ENCODE data around the gene RGS8.
"Not testable (repeated sequence)": the region's sequence is repeated elsewhere in the genome, so short reads cannot be mapped to it uniquely, and the experiment has no call there.

The RGS8 gene

GRCh38 chr1:182713492-182713891 is 29.1 kb upstream of the RGS8 start:
- peak overlapping the region; percentile 71 for H3K27ac Mint-ChIP-seq
- no peaks in the 10 kb centered on the region for H3K9me3 Mint-ChIP-seq (ENCODE audit: low read depth)
- no peaks in the 10 kb centered on the region for H3K36me3 Mint-ChIP-seq
- no peaks in the 10 kb centered on the region for H3K27me3 Mint-ChIP-seq
- peaks cover 55% of the 10 kb centered on the region for H3K4me1 Mint-ChIP-seq (ENCODE audit: low read depth)
- peak overlapping the region; percentile 21 for H3K4me3 Mint-ChIP-seq

DNA sequence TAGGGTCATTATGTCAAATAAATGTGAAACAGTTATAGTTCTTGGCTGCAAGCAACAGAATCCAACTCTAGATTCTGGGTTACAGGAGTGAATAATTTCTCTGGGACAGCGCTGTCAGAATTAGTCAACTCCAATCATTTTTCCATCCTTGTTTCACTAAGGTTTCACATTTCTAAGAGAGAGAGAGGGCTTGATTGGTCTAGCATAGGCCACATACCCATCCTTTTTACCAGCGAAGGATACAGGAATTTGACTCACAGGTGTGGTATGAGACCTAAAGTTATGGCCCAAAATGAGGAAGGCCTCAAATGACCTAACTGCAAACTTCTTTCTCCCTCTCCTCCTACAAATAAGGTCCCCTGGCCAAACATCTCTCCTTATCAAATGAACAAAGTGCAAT is 25.5 kb upstream of the RGS8 start:
- no peaks in the 10 kb centered on the region for H3K9me3 Mint-ChIP-seq (ENCODE audit: low read depth)
- peaks cover 29% of the 10 kb centered on the region for H3K4me1 Mint-ChIP-seq (ENCODE audit: low read depth)
- H3K27me3 Mint-ChIP-seq: no peaks in the 10 kb centered on the region
- no peaks in the 10 kb centered on the region for H3K36me3 Mint-ChIP-seq
- H3K4me3 Mint-ChIP-seq: no peak overlapping the region
- no peak overlapping the region for H3K27ac Mint-ChIP-seq

DNA sequence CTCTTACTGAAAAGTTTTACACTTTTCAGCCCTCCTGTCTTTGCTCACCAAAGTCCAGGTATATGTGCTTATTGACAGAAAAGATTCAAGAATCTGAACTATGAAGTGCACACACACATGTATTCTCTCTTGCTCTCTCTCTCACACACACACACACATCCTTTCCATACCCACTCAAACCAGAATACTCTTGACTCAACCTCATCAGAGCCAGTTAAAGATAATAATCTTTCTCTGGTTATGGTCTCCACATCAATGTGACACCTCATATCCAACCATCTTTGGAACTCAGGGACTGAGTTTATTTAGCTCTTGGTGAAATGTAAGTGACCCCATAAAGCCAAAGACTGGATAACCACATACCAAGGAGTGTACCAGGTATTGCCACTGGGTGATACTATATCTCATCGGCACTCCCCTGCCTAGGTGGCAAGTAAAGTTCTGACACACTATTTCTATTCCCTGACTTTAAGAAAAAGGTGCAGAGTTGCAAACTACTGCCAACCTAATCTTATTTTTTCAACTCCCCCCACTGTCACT is 24.9 kb upstream of the RGS8 start:
- no peak overlapping the region for H3K4me3 Mint-ChIP-seq
- no peaks in the 10 kb centered on the region for H3K27me3 Mint-ChIP-seq
- H3K9me3 Mint-ChIP-seq (ENCODE audit: low read depth): no peaks in the 10 kb centered on the region
- H3K36me3 Mint-ChIP-seq: no peaks in the 10 kb centered on the region
- H3K4me1 Mint-ChIP-seq (ENCODE audit: low read depth): peaks cover 23% of the 10 kb centered on the region
- no peak overlapping the region for H3K27ac Mint-ChIP-seq

- Mint-ChIP-seq H3K4me3 (no peak overlapping the region), H3K36me3 (no peaks in the 10 kb centered on the region), H3K27me3 (no peaks in the 10 kb centered on the region), H3K27ac (no peak overlapping the region), H3K4me1 (ENCODE audit: low read depth) (peaks cover 10% of the 10 kb centered on the region), H3K9me3 (ENCODE audit: low read depth) (no peaks in the 10 kb centered on the region)
Measured at GRCh38 chr1:182707122-182707521, 22.7 kb upstream of the RGS8 start.

DNA sequence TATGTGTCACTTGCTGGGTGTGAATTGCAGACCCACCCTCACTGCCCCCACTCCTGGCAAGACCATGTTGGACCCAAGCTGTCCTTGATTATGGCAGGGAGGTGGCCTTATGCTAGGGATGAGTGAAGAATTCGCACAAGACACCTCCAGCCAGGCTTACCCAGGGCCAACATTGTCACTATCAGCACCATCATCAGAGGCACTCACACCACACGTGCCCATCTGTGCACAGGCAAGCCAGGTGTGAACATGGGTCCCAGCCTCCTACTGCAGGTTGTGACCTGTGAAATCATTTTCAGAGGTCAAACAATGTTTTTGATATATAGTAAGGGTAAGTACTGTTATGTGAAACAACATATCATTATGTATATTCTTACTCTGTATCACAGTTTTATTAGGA is 20.3 kb upstream of the RGS8 start:
- no peak overlapping the region for H3K4me3 Mint-ChIP-seq
- H3K9me3 Mint-ChIP-seq (ENCODE audit: low read depth): no peaks in the 10 kb centered on the region
- peaks cover 10% of the 10 kb centered on the region for H3K4me1 Mint-ChIP-seq (ENCODE audit: low read depth)
- no peaks in the 10 kb centered on the region for H3K36me3 Mint-ChIP-seq
- no peak overlapping the region for H3K27ac Mint-ChIP-seq
- peaks cover 3% of the 10 kb centered on the region for H3K27me3 Mint-ChIP-seq

DNA sequence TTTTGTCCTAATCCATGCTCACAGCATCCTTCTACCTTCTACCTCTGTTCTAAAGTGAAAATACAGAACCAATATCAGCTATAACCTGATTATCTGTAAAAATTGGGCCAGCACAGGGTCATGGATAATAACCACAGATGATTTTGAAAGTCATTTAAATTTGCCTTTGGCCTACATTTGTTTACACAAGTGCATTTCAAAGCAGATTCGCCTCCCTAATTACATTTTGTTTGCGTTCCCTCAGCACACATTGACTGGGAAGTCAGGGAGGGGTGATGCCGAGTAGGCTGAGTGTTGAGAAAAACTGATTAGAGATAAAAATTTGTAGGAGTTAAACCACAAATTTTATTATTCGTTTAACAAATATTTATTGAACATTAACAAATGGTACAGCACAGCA is 19.2 kb upstream of the RGS8 start:
- no peak overlapping the region for H3K4me3 Mint-ChIP-seq
- peaks cover 11% of the 10 kb centered on the region for H3K27me3 Mint-ChIP-seq
- H3K4me1 Mint-ChIP-seq (ENCODE audit: low read depth): no peaks in the 10 kb centered on the region
- no peaks in the 10 kb centered on the region for H3K9me3 Mint-ChIP-seq (ENCODE audit: low read depth)
- H3K27ac Mint-ChIP-seq: no peak overlapping the region
- H3K36me3 Mint-ChIP-seq: peaks cover 3% of the 10 kb centered on the region

DNA sequence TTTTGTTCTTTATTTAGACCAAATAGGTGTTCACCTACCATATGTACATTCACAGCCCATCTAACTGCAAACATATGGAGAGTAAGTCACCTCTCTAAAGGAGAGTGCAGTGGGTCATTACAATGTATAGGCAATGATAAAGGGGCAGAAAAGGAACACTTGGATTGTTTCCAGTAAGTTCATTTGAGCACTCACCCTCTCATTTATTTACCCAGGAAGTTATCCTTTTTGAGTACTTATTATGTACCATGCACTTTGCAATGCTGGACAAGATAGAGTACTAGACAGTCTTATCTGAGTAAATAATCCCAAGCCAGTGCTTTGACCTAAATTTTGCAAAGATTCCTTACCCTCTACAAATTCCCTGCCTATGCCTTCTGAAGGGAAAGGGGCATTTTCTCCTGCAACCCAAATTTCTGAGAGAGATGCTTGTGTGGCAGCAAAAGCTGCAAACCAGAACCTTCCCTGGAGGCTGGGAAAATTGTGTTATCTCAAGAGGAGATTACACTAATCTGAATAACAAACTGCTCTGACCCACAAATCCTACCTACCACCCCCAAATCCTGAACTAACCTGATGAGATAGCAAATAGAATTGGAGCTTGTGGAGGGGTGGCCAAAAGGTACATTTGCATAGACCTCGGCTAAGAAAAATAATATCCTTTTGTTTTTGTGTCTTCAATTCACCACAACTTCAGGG is 18.6 kb upstream of the RGS8 start:
- Mint-ChIP-seq H3K9me3 (ENCODE audit: low read depth) (no peaks in the 10 kb centered on the region), H3K4me1 (ENCODE audit: low read depth) (no peaks in the 10 kb centered on the region), H3K27ac (no peak overlapping the region), H3K36me3 (peaks cover 3% of the 10 kb centered on the region), H3K27me3 (peaks cover 13% of the 10 kb centered on the region), H3K4me3 (no peak overlapping the region)

DNA sequence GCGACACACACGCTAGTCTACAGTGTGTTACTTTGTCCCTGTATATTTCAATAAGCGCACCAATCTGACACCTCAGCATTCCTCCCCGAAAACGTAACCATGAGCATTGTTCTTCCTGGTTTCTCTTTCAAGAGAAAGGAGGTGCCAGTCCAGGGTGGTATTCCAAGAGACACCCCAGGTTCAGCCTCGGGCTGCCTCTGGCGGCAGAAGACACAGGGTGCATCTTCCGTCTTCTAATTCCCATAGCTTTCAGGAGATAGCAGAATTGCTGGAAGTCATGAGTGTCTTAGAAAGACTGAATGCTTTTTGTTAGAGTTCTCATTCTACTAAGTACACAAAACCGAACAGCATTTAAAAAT is 15.9 kb upstream of the RGS8 start:
- Mint-ChIP-seq H3K27me3 (peaks cover 13% of the 10 kb centered on the region), H3K27ac (no peak overlapping the region), H3K4me3 (no peak overlapping the region), H3K4me1 (ENCODE audit: low read depth) (no peaks in the 10 kb centered on the region), H3K9me3 (ENCODE audit: low read depth) (no peaks in the 10 kb centered on the region), H3K36me3 (peaks cover 3% of the 10 kb centered on the region)

GRCh38 chr1:182699393-182700350 is 15.3 kb upstream of the RGS8 start:
- Mint-ChIP-seq H3K36me3 (peaks cover 3% of the 10 kb centered on the region), H3K9me3 (ENCODE audit: low read depth) (no peaks in the 10 kb centered on the region), H3K27ac (no peak overlapping the region), H3K4me3 (no peak overlapping the region), H3K27me3 (peaks cover 13% of the 10 kb centered on the region), H3K4me1 (ENCODE audit: low read depth) (no peaks in the 10 kb centered on the region)

GRCh38 chr1:182698971-182699370 is 14.6 kb upstream of the RGS8 start:
- Mint-ChIP-seq H3K27me3 (peaks cover 13% of the 10 kb centered on the region), H3K4me3 (no peak overlapping the region), H3K9me3 (ENCODE audit: low read depth) (no peaks in the 10 kb centered on the region), H3K27ac (no peak overlapping the region), H3K4me1 (ENCODE audit: low read depth) (no peaks in the 10 kb centered on the region), H3K36me3 (peaks cover 3% of the 10 kb centered on the region)

DNA sequence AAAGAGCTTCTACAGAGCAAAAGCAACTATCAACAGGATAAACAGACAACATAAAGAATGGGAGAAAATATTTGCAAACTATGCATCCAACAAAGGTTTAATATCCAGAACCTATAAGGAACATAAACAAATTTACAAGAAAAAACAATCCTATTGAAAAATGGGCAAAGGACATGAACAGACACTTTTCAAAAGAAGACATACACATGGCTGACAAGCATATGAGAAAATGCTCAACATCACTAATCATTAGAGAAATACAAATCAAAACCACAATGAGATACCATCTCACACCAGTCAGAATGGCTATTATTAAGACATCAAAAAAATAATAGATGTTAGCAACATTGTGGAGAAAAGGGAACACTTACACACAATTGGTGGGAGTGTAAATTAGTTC is 8.8 kb upstream of the RGS8 start:
- H3K4me3 Mint-ChIP-seq; H3K27ac Mint-ChIP-seq; H3K36me3 Mint-ChIP-seq; H3K9me3 Mint-ChIP-seq (ENCODE audit: low read depth); H3K27me3 Mint-ChIP-seq; H3K4me1 Mint-ChIP-seq (ENCODE audit: low read depth): not testable (repeated sequence)

DNA sequence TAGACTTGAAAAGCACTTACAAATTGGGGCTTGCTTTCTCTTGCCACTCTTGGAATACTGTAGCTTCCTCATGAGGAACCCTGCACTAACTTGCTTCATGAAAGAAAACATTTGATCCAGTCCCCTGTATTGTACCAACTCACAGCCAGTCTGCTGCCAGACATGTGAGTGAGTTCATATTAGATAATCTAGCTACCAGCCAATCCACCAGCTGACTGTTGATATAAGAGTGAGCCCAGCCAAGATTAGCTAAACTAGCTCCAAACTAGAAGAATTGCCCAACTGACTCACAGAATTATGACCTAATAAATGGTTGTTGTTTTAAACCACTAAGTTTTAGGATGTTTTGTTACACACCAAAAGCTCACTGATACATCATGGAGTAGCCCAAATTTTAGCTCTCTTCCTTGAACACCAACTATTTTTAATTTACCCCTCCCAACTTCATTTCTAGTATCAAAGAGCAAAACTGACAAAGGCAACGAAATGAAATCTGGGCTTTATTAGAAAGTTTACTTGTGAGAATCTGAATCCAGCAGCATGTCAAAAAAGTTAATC is 6.6 kb upstream of the RGS8 start:
- Mint-ChIP-seq H3K9me3 (ENCODE audit: low read depth) (peaks cover 10% of the 10 kb centered on the region), H3K36me3 (peaks cover 2% of the 10 kb centered on the region), H3K27me3 (peaks cover 5% of the 10 kb centered on the region), H3K4me3 (no peak overlapping the region), H3K27ac (no peak overlapping the region), H3K4me1 (ENCODE audit: low read depth) (no peaks in the 10 kb centered on the region)

GRCh38 chr1:182688436-182689205 is 4.2 kb upstream of the RGS8 start:
- no peaks in the 10 kb centered on the region for H3K4me1 Mint-ChIP-seq (ENCODE audit: low read depth)
- H3K27ac Mint-ChIP-seq: no peak overlapping the region
- no peak overlapping the region for H3K4me3 Mint-ChIP-seq
- peaks cover 8% of the 10 kb centered on the region for H3K9me3 Mint-ChIP-seq (ENCODE audit: low read depth)
- H3K36me3 Mint-ChIP-seq: peaks cover 2% of the 10 kb centered on the region
- H3K27me3 Mint-ChIP-seq: peaks cover 8% of the 10 kb centered on the region

GRCh38 chr1:182687361-182687760 is 3.0 kb upstream of the RGS8 start:
- Mint-ChIP-seq H3K4me1 (ENCODE audit: low read depth) (no peaks in the 10 kb centered on the region), H3K9me3 (ENCODE audit: low read depth) (no peaks in the 10 kb centered on the region), H3K27me3 (peaks cover 12% of the 10 kb centered on the region), H3K36me3 (no peaks in the 10 kb centered on the region), H3K4me3 (no peak overlapping the region), H3K27ac (no peak overlapping the region)
